ENCODE data around the gene CADPS.

CADPS gene

GRCh38 chr3:62621176-62621575, 254.0 kb downstream of the CADPS start:
- no peak for TF ChIP-seq JUND (IDR thresholded peaks at IDR 0.05; ENCODE audit: low read depth)
- in situ Hi-C loops (cut with HindIII; ENCODE audit: low pct_unique_long_range_greater_than_20kb, low sequenced_read_pairs): no loop called here

GRCh38 chr3:62615258-62615849, 259.9 kb downstream of the CADPS start:
- no peak for DNase-seq (ENCODE audit: low read depth in 1 of 2, low spot score in 1 of 2)
- TF ChIP-seq JUND (IDR thresholded peaks at IDR 0.05; ENCODE audit: low read depth): no peak
- in situ Hi-C loops (cut with HindIII; ENCODE audit: low pct_unique_long_range_greater_than_20kb, low sequenced_read_pairs): no loop called here

More at GRCh38 chr3:62621176-62621575, 254.0 kb downstream of the CADPS start:
- DNase-seq (ENCODE audit: low read depth in 1 of 2, low spot score in 1 of 2): no peak

GRCh38 chr3:62614527-62614926, 260.7 kb downstream of the CADPS start:
- TF ChIP-seq JUND (IDR thresholded peaks at IDR 0.05; ENCODE audit: low read depth): no peak
- in situ Hi-C loops (cut with HindIII; ENCODE audit: low pct_unique_long_range_greater_than_20kb, low sequenced_read_pairs): no loop called here
- DNase-seq (ENCODE audit: low read depth in 1 of 2, low spot score in 1 of 2): no peak

GRCh38 chr3:62611541-62612240, 263.5 kb downstream of the CADPS start:
- no peak for DNase-seq (ENCODE audit: low read depth in 1 of 2, low spot score in 1 of 2)
- in situ Hi-C loops (cut with HindIII; ENCODE audit: low pct_unique_long_range_greater_than_20kb, low sequenced_read_pairs): no loop called here
- TF ChIP-seq JUND (IDR thresholded peaks at IDR 0.05; ENCODE audit: low read depth): no peak

GRCh38 chr3:62607287-62608029, 267.8 kb downstream of the CADPS start:
- TF ChIP-seq JUND (IDR thresholded peaks at IDR 0.05; ENCODE audit: low read depth): no peak
- in situ Hi-C loops (cut with HindIII; ENCODE audit: low pct_unique_long_range_greater_than_20kb, low sequenced_read_pairs): no loop called here
- DNase-seq (ENCODE audit: low read depth in 1 of 2, low spot score in 1 of 2): no peak

GRCh38 chr3:62605413-62606068, 269.7 kb downstream of the CADPS start:
- DNase-seq (ENCODE audit: low read depth in 1 of 2, low spot score in 1 of 2): no peak
- in situ Hi-C loops (cut with HindIII; ENCODE audit: low pct_unique_long_range_greater_than_20kb, low sequenced_read_pairs): no loop called here
- TF ChIP-seq JUND (IDR thresholded peaks at IDR 0.05; ENCODE audit: low read depth): no peak

GRCh38 chr3:62604751-62605351, 270.4 kb downstream of the CADPS start:
- in situ Hi-C loops (cut with HindIII; ENCODE audit: low pct_unique_long_range_greater_than_20kb, low sequenced_read_pairs): no loop called here
- DNase-seq (ENCODE audit: low read depth in 1 of 2, low spot score in 1 of 2): no peak
- no peak for TF ChIP-seq JUND (IDR thresholded peaks at IDR 0.05; ENCODE audit: low read depth)

- TF ChIP-seq JUND (IDR thresholded peaks at IDR 0.05; ENCODE audit: low read depth): no peak
- in situ Hi-C loops (cut with HindIII; ENCODE audit: low pct_unique_long_range_greater_than_20kb, low sequenced_read_pairs): no loop called here
- no peak for DNase-seq (ENCODE audit: low read depth in 1 of 2, low spot score in 1 of 2)
Observed at GRCh38 chr3:62604298-62604697, 270.9 kb downstream of the CADPS start.

GRCh38 chr3:62602987-62603386, 272.2 kb downstream of the CADPS start:
- no peak for DNase-seq (ENCODE audit: low read depth in 1 of 2, low spot score in 1 of 2)
- TF ChIP-seq JUND (IDR thresholded peaks at IDR 0.05; ENCODE audit: low read depth): no peak
- in situ Hi-C loops (cut with HindIII; ENCODE audit: low pct_unique_long_range_greater_than_20kb, low sequenced_read_pairs): no loop called here

- no peak for TF ChIP-seq JUND (IDR thresholded peaks at IDR 0.05; ENCODE audit: low read depth)
- in situ Hi-C loops (cut with HindIII; ENCODE audit: low pct_unique_long_range_greater_than_20kb, low sequenced_read_pairs): no loop called here
- no peak for DNase-seq (ENCODE audit: low read depth in 1 of 2, low spot score in 1 of 2)
Observed at GRCh38 chr3:62602129-62602770, 273.0 kb downstream of the CADPS start.

- TF ChIP-seq JUND (IDR thresholded peaks at IDR 0.05; ENCODE audit: low read depth): no peak
- DNase-seq (ENCODE audit: low read depth in 1 of 2, low spot score in 1 of 2): no peak
- in situ Hi-C loops (cut with HindIII; ENCODE audit: low pct_unique_long_range_greater_than_20kb, low sequenced_read_pairs): no loop called here
Observed at GRCh38 chr3:62601238-62602070, 273.8 kb downstream of the CADPS start.
